HG02973 (cell line): ENCODE measurements around the gene FAF1.
"Not testable (repeated sequence)": the region's sequence is repeated elsewhere in the genome, so short reads cannot be mapped to it uniquely, and the experiment has no call there.

Source experiments
- ATAC-seq: cut with Tn5 transposase; IDR thresholded peaks from one replicate; pipeline ENCODE4 v1.9.1; 2021; ENCODE audit warnings: moderate library complexity; ENCODE audit not compliant: unreplicated experiment

Gene FAF1

GRCh38 chr1:50599546-50599945, 360.5 kb downstream of the FAF1 start:
- ATAC-seq, result no peak

- no peak for ATAC-seq
Observed at GRCh38 chr1:50595874-50596273, 364.2 kb downstream of the FAF1 start.

- ATAC-seq, result no peak
Observed at GRCh38 chr1:50593515-50593914, 366.6 kb downstream of the FAF1 start.

DNA sequence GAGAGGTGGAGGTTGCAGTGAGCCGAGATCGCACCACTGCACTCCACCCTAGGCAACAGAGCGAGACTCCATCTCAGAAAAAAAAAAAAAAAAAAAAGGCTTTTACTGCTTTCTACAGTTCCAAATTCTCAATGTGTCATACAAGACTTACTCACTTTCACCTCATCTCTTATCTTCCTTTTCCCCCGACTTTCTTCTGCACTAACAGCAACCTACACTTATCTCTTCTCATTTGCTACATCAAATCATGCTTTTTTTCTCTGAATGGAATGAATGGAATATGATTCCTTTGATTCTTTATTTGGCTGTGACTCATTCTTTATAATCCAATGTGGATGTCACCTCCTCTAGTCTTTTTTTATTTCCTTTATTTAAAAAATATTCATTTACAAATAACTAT, 368.5 kb downstream of the FAF1 start:
- no peak for ATAC-seq

DNA sequence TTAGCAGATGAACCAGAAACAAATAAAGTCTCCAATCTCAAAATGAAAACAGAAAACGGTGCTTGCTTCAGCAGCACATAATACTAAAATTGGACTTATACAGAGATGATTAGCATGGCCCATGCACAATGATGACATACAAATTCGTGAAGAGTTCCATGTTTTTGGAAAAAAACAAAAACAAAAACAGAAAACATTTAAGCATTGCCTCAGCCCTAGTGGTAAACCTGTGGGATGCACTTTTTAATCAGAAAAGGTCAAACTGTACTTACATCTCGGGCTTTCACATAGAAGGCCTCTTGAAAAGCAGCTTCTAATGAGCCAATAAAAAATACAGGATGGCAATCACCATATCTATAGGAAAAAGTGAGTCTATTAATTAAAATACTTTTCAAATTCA, 377.7 kb downstream of the FAF1 start:
- ATAC-seq, result no peak

DNA sequence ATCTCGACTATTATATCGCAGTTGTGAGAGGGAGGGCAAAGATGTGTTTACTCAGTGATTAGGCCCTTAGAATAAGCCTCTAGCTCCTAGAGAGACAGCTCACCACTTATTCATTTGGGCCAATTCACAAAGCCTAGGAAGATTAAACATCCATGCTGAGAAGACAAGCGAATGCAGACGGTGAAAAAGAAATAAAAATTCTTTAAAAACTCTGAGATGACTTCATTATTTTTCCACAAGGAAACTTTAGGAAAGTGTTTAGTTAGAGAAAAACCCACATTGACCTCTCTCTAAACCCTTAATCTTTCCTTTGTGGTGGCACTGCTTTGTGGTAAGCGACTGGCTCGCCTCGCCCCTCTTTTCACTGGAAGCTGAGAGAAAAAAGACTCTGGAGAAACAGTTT, 390.0 kb downstream of the FAF1 start:
- ATAC-seq, result no peak

- ATAC-seq, result no peak
Observed at GRCh38 chr1:50568782-50569181, 391.3 kb downstream of the FAF1 start.

- no peak for ATAC-seq
Observed at GRCh38 chr1:50566405-50566804, 393.7 kb downstream of the FAF1 start.

DNA sequence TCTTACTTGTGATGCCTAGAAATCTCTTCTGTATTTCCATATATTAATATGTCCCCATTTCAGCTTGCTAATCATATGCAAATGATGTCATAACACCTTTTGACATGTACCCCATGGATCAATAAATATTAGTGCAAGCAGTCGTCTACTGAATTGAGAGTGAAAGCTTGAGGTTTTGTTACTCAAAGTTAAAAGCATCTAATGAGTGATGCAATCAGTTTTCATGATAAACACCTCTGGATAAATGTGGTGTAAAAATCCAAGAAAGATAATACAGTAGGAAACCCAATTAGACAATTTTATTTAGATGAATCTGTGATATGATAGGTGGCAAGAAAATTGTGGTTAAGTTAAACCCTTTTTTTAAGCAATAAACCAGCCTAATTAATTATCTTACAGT, 395.6 kb downstream of the FAF1 start:
- no peak for ATAC-seq

DNA sequence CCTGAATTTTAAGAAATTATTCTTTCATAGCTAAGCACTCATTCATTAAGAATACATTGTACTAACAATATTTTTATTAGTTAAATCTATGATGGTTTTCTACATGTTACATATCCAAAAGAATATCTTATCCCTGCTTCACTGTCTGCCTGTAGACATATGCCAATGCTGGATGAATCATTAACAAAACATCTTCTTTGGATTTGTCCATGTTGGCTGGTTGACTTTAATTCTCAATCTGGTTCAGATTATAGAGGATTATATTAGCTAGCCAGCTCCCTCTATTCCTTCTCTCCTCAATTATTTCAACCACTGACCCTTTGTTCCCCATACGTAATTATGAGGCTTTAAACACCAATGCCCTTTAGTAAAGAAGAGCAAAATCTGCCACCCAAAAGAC, 398.0 kb downstream of the FAF1 start:
- ATAC-seq, result no peak

- no peak for ATAC-seq
Observed at GRCh38 chr1:50559421-50559820, 400.6 kb downstream of the FAF1 start.

DNA sequence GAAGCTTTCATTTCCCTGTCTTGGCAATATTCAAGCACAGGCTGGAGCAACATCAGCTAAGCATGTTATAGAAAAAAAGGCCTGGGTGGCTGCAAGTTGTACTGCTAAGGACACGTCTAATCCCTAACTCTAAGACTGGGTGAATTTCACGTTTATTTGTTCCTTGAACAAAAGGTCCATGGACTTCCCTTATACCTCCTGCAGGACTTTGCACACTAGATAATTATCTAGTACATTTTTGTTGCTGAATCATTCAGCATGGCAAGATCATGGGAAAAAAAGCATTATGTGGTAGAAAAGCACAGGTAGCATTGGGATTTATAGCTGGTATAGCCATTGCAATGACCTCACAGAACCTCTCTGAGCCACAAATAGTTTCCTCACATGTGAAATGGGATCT, 406.1 kb downstream of the FAF1 start:
- ATAC-seq, result no peak

DNA sequence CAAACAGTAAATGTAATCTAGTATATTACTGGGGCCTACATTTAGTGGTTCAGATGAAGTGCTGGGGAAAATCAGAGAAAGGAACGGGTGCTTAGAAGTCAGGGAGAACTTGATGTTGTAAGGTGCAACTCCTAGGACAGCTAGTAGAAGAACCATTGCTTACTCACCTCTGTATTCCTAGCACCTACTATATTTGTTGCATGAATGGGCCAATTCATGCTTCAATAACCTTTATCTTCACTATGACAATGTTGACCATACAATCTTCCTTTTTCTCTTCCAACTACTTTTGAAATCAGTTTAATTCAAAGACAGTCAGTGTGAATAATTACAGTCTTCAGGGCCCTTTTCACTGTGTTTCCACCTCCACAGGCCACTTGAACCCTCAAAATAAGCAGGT, 411.8 kb downstream of the FAF1 start:
- ATAC-seq, result no peak

DNA sequence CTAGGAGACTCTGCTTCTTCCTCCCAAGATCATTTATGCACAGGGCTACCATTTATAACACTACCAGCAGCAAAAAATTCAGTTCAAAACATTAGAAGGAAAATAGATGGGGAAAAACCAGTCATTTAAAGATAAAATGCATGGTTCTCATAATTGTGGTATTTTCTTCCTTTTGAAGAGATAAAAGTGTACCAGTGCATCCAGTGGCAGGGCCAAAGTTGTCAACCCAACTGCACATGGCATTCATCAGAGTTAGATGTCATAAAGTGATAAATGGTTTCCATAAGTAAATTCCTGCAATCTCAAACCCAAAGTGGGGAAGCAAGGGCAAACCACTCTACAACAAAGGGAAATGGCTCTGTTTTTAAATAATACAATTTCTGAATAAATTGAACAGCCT, 417.7 kb downstream of the FAF1 start:
- no peak for ATAC-seq

DNA sequence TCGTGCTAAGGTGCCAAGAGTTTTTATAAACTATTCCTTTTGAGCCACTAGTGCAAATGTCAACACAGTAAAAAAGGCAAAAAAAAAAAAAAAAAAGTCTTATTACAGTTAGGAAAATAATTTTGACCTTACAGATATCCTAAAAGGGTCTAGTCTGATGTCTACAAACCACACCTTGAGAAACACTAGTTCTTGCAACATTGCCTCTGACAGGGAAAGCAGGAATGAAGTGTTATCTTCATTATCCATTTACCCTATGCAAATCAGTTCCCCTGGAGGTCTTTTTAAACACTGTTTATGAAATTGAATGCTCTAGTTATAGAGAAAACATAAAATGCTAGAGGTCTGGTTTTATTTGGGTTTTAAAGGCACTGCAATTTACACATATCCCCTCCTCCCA, 421.6 kb downstream of the FAF1 start:
- ATAC-seq, result no peak

DNA sequence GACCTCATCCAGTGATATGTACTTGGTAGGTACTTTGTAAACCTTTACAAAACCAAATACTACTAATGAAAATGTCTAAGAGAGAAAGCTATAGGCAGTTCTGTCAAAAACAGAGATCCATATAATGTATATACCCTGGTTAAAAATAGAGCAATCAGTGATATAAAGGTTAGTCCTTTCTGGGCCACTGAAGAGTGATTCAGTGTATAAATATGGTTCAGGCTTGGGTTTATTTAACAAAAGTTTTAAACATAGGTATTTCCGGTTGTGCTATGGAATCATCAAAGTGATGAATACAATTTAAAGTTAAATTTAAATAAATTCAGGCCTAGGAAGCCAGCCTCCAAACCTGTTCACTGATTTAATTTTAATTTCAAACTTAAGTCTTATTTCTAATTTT, 428.5 kb downstream of the FAF1 start:
- ATAC-seq, result no peak

- ATAC-seq, result no peak
Observed at GRCh38 chr1:50531027-50531426, 429.0 kb downstream of the FAF1 start.

DNA sequence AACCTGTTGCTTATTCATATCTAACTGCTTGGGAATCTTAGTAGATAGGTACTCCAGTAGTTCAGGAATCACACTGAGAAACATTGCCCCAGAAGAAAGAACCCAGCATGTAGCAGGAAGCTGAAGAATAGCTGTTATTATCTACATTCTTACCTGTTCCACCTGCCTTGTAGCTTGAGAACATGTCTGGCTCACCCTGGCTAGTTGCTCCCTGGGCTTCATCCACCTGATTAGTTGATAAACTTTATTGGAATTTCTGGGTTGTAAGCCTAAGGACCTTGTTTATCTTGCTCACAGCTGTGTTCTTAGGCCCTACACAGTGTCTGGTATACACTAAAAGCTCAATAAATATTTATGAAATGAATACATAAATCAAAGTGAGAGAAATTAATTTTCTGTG, 430.6 kb downstream of the FAF1 start:
- no peak for ATAC-seq

- not testable (repeated sequence) for ATAC-seq
Observed at GRCh38 chr1:50527987-50528320, 432.1 kb downstream of the FAF1 start.

DNA sequence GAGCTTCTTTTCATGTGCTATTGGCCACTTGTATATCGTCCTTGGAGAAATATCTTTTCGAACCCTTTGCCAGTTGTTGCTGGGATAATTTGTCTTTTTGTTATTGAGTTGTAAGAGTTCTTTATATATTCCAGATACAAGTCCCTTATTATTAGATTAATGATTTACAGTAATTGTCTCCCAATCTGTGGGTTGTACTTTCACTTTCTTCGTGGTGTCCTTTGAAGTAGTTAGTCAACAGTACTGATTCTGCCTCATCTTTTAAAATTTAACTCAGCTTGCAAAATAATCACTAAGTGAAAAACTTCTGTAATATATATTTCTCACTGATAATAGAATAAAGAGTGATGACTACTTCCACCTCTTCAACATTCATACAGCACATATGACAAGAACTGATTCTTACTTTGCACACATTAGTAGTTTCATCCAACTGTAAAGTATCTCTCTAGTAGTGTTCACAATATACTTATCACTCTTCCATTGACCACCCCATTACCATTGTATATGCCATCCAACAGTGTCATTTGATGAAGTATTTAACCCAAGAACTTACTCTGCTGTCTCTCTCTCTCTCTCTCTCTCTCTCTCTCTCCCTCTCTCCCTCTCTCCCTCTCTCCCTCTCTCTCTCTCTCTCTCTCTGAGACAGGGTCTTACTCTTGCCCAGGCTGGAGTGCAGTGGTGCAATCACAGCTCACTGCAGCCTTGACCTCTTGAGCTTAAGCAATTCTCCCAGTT, 432.6 kb downstream of the FAF1 start:
- ATAC-seq, result peak; percentile 54

- ATAC-seq, result no peak
Observed at GRCh38 chr1:50526431-50526830, 433.6 kb downstream of the FAF1 start.

- ATAC-seq, result no peak
Observed at GRCh38 chr1:50523548-50523947, 436.5 kb downstream of the FAF1 start.

DNA sequence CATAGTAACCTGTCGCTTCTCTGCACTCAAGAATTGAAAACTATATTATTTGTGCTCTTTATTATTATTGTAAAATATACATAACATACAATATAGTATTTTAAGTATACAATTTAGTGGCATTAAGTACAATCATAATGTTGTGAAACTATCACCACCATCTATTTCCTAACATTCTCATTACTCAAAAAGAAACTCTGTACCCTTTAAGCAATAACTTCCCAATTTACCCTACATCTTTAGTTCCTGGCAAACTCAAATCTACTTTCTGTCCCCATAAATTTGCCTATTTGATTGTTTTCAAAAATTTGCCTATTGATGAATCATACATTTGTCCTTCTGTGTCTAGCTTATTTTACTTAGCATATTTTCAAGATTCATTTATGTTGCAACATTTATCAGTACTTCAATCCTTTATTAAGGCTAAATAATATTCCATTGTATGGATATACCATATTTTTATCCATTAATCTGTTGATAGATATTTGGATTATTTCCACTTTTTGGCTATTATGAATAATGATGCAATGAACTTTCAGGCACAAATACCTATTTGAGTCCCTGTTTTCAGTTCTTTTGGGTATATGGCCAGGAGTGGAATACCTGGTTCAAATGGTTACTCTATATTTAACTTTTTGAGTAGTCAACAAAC, 437.2 kb downstream of the FAF1 start:
- no peak for ATAC-seq
